ENCODE measurements around the gene PDZD4.
"Not testable (repeated sequence)": the region's sequence is repeated elsewhere in the genome, so short reads cannot be mapped to it uniquely, and the experiment has no call there.

The PDZD4 gene

DNA sequence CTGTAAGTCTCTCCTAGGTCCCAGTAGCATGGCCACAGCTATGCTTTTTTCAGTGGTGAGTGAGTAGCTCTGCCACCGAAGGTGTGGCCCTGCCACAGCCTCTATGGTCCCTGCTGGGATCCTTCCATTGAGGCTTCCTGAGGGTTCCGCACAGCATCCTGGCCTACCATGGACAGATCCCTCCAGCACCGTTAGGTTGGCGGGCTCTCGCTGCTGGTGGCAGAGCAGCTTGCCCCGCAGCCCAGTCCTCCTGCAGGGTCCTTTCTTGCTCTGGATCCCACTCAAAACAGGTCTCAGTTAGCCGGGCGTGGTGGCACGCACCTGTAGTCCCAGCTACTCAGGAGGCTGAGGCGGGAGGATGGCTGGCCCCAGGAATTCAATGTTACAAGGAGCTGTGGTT, 2.4 kb upstream of the PDZD4 start:
- no peak for DNase-seq

DNA sequence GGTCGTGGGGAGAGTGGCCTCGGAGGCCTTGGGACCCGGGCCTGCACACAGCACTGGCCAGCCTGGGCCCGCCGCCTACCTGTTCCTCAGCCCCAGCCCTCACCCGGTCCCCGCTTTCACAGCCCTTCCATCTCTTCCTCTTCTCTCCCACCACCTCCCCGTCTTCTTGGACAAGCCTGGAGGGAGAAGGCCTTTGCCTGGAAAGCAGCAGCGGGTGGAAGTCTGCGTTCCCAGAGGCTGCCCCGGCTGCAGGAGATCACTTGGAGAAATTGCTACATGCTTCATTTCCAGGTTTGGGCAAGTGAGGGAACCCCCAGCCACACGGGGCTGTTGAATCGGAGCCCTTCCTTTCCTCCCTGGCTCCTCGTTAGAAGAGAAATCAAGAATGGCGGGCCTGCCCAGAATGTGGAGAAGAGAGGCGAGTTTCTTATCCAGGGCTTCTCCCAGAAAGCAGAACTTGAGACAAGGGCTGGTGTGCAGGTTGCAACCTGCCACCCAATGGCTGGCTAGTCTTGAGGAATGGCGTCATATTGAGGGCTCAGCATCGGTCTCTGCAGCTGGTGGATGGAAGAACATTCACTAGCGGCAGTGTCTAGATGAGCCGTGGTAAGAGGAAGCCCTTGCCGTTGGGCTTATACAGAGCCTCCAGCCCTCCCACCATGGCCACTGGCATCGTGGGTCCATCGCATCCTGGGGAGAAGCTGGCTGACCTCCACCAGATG, 1.2 kb upstream of the PDZD4 start:
- peak; percentile 21 for DNase-seq

DNA sequence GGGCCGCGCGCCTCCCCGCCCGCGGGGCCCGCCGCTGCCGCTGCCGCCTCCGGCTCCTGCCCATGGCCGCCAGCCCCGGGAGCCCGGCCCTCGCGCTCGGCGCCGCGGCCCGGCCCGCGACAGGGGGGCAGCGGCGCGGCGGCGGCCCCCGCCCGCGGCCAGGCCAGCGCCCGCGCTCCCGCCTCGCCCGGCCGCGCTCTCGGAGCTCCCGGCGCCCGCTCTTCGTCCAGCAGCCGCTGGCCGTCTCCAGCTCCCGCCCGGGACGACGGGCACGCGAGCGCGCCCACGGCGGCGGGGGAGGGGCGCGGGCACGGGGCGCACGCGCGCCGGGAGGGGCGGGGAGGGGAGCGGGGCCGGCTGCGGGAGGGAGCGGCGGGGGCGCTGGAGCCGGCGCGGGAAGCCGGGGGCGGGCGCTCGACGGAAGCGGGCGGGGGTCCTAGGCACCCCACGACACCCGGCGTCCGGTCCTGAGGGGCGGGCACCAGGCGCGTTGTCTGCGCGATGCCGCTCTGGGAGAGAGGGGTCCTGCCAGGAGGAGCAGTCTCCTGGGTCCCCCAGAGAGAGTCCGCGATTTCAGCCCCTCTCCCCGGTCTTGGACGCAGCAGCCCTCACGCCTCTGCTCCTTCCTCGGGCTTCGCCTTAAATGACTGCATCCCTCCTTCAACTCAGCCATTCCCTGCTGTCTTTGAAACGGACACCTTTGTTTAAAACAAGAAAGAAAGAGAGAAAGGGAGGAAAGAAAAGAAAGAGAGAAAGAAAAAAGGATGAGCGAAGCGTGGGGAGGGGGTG, 490 bp upstream of the PDZD4 start:
- DNase-seq, result no peak

DNA sequence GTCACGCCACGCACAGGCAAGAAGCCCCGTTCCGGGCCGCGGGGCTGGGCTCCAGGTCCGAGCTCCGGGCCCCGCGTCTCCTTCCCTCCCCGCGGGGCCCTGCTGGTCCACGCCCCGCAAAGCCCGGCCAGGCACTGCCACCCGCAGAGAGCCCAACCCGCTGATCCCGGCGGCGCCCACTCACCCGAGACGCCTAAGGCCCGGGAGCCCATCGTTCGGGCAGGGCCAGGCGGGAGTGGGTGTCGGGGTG, 870 bp downstream of the PDZD4 start:
- DNase-seq, result no peak

GRCh38 chrX:153828723-153829548, 1.4 kb downstream of the PDZD4 start:
- no peak for DNase-seq

DNA sequence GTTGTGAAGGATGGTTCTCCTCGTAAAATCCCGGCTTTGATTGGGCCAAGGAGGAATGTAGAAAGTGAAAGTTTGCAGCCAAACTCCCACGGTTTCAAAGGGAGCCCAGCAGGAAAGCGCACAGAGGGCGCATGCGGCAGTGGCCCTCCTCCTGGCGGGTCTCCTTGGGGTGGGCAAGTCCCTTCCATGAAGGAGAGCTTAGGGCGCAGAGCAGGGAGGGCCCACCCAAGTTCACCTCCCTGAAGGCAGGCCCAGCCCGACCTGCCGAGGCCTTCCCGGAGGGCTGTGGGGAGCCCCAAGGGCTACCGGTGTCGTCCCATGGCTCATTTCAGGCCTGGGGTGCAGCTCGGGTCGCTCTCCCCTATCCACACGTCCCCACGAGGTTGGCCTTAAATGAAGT, 2.0 kb downstream of the PDZD4 start:
- no peak for DNase-seq

- no peak for DNase-seq
These were observed 2.4 kb downstream of the PDZD4 start for GRCh38 chrX:153827903-153828302.

DNA sequence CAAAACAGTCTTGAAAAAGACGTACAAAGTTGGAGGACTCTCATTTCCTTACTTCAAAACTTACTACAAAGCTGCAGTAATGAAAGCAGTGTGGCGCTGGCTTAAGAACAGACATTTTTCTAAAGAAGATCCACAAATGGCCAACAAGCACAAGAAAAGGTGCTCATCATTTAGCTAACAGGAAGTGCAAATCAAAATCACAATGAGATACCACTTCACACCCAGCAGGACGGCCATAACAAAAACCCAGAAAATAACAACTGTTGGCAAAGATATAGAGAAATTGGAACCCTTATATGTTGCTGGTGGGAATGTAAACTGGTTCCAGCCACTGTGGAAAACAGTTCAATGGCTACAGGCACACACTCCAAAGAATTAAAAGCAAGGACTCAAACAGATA, 3.3 kb downstream of the PDZD4 start:
- no peak for DNase-seq

GRCh38 chrX:153825042-153825441, 5.3 kb downstream of the PDZD4 start:
- no peak for DNase-seq

DNA sequence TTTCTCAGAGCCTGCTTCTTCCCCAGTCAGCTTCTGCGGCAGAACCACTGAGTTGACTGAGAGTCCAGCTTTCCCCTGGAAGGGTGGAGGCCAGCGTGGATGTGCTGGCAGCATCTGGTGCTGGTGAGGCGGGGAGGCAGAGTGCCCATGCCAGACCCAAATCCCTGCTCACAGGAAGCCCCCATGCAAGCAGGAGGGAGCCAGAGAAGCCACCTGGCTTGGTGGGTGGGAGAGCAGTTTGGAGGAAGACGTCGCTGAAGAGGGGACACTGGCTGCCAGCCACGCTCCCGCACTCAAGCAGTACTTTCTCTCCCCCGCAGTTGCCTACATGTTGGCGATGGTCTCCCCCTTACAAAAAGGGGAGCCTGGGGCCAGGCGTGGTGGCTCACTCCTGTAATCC, 6.0 kb downstream of the PDZD4 start:
- DNase-seq, result no peak

- DNase-seq, result no peak
These were observed 9.3 kb downstream of the PDZD4 start for GRCh38 chrX:153821066-153821465.

DNA sequence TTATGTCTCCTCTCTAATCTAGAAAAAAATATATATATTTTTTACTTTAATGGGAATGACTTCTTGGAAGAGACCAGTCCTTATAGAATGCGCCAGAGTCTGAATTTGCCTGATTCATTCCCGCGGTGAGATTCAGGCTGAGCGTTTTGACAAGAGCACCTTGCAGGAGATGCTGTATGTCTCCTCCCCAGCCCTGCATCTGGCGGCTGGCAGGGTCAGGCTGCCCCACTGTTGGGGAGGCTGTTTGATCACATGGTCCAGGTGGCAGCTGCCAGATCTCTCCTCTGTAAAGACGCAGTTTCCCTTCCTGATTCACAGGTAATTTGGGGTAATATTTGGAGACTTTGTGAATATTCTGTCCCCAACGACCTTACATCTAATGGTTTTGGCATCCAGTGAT, 9.7 kb downstream of the PDZD4 start:
- no peak for DNase-seq

DNA sequence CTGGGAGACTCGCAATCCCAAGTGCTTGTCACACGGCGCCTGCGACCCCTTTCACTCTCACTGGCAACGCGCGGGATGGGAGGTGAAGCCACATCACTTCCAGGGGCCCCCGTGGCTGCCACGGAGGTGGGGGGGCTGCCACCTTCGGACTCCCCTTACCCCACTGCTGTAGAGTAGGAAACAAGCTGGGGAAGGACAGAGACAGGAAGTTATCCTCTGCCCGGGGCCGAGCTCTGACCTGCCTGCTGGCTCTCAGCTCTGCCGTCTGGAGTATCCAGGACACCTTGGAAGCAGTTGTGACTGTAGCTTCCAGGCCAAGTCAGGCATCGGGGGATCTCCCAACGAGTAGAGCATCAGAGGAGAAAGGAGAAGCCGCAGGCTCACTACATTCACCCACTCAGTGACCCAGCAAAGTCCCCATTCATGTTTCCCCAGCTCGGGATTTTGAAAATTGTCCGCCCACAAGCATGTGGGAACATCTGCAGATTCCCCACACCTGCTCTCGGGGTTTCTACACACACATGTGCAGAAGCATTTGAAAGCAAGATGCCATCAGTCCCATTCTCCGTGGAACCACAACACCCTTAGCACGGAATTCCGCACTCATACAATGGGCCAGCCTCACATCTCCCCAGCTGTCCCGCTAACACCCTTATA, 10.8 kb downstream of the PDZD4 start:
- DNase-seq, result no peak

DNA sequence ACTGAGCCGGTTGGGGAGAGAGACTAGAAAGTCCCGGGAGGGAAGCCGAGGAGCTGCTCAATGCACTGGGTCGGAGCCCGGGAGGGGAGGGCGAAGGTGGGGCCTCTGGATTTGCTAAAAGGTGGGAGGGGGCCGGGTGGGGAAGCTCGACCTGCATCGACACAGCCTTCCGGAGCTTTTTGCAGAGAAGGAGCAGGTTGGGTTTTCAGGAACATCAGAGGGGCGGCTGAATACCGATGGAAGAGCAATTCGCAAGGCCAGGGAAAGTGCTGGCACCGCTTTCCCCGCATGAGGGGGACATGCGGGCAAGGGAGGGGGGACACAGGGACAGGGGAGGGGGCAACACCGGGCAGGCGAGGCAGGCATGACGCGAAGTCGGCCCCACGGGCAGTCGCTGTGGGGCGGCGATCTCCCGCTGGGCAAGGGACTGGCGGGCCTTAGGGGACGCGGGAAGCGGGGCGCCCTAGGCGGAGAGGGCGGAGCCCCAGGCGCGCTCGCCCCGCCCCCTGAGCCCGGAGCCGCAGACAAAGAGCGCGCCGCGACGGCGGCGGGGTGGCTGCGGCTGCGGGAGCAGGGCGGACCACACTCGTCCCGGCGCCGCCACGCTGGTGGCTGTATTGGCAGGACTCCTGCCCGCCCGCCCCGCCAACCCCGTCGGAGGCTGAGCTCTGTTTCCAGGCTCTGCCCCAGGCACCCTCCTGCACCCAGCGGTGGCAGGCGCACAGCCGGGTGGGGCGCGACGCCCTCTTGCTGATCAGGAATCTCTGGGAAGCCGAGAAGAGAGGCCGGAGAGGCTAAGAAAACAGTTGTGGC, 11.6 kb downstream of the PDZD4 start:
- peak; percentile 56 for DNase-seq

- not testable (repeated sequence) for DNase-seq
These were observed 12.3 kb downstream of the PDZD4 start for GRCh38 chrX:153818064-153818463.

DNA sequence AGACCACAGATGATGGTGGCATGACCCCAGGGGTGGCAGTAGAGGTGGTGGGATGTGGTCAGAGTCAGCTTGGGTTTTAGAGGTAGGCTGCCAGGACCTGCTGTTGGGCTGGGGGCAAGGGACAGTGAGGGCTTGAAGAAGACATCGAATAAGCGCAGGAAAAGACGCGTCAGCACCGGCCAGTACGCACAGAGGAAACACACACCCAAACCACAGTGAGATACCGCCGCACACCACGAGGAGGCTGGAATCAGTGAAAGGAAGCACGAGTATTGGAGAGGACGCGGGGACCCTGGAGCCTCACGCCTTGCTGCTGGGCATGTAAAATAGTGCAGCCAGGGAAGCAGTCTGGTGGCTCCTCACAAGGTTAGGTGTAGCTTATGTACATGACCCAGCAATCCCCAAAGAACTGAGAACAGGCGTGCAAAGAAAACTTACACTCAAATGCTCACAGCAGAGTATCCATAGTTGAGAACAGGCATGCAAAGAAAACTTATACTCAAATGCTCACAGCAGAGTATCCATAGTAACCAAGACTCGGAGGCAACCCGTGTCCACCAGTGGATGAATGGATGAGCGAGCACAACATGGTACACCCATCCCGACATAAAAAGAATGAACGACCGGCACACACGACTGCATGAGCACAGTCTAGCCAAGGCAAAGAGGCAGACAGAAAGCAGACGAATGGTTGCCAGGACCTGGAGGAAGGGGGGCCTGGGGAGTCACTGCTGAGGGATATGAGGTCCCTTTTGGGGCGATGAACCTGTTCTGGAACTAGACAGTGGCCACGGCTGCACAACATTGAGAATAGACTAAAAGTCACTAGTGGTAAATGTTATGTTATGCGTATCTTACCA, 13.3 kb downstream of the PDZD4 start:
- DNase-seq, result peak; percentile 78

- DNase-seq, result peak; percentile 55
These were observed 15.6 kb downstream of the PDZD4 start for GRCh38 chrX:153814591-153815315.

GRCh38 chrX:153813161-153813560, 17.2 kb downstream of the PDZD4 start:
- DNase-seq, result no peak

GRCh38 chrX:153812220-153812619, 18.1 kb downstream of the PDZD4 start:
- no peak for DNase-seq

- DNase-seq, result no peak
These were observed 22.4 kb downstream of the PDZD4 start for GRCh38 chrX:153807976-153808375.
